DMS153 (cell line): ENCODE results near the gene GRAPL.
"Not testable (repeated sequence)": the region's sequence is repeated elsewhere in the genome, so short reads cannot be mapped to it uniquely, and the experiment has no call there.

Experiments used
- DNase-seq: peaks from one replicate; lab custom pipeline; 2025; lab: John Stamatoyannopoulos, UW

The GRAPL gene

GRCh38 chr17:19127148-19127980, at the start of gene GRAPL:
TSS of gene GRAPL (plus strand) at chr17:19127589. CDS start at chr17:19127620, 31 bp downstream.
- DNase-seq = not testable (repeated sequence)

DNA sequence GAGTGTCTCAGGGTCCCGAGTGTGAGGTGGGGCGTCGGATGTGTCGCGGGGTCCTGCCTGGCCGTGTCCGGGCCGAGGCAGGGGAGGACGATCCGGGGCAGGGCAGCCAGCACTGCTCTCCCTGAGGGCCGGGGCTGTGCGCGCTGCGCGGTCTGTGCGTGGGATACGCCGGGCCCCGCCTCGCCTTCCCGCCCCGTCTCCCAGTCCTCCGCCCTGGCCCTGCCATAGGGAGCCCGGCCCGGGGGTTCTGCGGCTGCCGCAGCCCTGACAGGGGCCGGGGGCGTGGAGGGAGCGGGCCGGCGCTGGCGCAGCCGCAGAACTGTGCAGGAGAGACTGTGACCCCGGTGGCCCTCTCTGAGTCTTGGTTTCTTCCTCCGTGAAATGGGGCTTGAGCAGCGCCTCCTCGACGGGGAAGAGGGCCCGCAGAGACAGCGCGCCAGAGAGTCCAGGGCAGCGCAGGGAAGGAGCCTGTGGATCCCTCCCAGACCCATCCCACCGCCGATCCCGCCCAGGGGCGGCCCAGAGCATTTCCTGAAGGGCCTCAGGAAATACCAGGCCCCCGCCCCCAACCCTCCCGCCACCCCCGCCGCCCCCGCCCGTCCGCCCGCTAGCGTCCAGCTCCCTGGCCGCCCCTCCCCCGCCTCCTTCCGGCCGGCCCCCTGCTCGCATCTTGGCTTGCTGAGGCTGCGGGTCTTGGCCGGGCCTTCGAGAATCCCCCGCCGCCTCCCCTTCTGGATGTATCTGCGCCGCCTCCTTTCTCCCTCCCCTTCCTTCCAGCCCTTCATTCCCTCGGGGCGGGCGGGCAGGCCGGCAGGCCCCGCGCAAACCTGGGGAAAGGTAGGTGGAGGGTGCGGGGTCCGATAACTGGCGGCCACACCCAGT, 38.3 kb upstream of the GRAPL start:
- DNase-seq = not testable (repeated sequence)

GRCh38 chr17:19090058-19090772, 37.2 kb upstream of the GRAPL start:
- DNase-seq = not testable (repeated sequence)

GRCh38 chr17:19092737-19093683, 34.4 kb upstream of the GRAPL start:
- not testable (repeated sequence) for DNase-seq

- not testable (repeated sequence) for DNase-seq
Measured at GRCh38 chr17:19093684-19094438, 33.5 kb upstream of the GRAPL start.

DNA sequence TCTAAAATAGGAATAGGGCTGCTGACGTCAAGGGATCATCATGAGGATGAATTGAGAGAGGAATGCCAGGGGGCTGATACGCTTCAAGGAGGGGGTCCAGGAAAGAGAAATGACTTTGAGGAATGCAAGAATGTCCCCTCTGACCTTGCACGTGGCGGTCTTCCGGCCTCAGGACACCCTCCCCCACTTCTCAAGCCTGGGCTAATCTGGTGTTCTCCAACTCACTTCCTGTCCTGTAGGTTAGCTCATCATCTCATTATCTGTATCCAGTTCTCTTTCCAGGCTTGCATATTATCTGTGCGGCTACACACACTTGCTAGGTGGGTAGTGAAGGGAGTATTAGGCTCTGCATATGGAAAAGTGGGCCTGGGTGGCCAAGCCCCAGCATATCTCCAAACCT, 18.9 kb upstream of the GRAPL start:
- not testable (repeated sequence) for DNase-seq

GRCh38 chr17:19110189-19111097, 16.9 kb upstream of the GRAPL start:
- not testable (repeated sequence) for DNase-seq

GRCh38 chr17:19111111-19111711, 16.2 kb upstream of the GRAPL start:
- not testable (repeated sequence) for DNase-seq

DNA sequence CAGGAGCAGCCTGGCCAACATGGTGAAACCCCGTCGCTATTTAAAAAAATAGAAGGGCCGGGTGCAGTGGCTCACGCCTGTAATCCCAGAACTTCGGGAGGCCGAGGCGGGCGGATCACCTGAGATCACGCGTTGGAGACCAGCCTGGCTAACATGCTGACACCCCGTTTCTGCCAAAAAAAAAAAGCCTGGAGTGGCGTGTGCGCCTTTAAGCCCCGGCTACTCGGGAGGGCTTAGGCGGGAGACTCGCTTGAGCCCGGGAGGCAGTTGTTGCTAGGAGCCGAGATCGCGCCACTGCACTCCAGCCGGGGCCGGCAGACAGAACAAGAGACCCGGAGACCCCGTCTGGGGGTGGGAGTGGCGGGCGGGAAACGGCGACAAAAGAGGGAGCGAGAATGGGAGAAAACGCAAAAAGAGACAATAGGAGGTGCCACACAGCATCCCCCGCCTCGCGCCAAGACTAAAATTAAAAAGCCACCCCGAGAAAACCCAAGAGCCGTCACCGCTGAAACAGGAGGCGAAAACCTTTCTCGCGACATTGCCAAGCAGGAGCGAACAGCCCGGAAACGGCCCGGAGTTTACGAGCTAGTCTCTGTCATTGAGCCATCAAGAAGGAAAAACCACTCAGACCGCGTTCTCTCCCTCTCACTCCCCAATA, 15.5 kb upstream of the GRAPL start:
- DNase-seq = not testable (repeated sequence)

DNA sequence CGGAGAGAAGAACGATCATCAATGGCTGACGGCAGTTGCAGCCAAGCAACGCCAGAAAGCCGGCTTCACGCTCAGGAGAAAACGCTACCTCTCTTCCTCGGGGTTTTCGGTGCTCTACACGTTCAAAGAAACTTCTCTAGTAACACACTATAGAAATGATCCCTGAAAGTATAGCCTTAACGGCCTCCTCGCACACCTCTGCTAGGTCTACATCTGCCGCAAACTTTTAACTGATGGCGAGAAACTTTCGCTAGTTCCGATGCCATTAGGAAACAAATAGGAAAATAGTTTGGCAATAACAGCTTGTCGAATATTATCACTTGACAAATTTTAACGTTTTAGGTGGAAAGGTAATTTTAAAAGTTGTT, 14.9 kb upstream of the GRAPL start:
- not testable (repeated sequence) for DNase-seq

- DNase-seq = not testable (repeated sequence)
Measured at GRCh38 chr17:19118695-19119094, 8.7 kb upstream of the GRAPL start.

GRCh38 chr17:19125289-19125688, 2.1 kb upstream of the GRAPL start:
- not testable (repeated sequence) for DNase-seq

- not testable (repeated sequence) for DNase-seq
Measured at GRCh38 chr17:19129500-19129899, 2.1 kb downstream of the GRAPL start.

GRCh38 chr17:19131108-19131507, 3.7 kb downstream of the GRAPL start:
- not testable (repeated sequence) for DNase-seq

DNA sequence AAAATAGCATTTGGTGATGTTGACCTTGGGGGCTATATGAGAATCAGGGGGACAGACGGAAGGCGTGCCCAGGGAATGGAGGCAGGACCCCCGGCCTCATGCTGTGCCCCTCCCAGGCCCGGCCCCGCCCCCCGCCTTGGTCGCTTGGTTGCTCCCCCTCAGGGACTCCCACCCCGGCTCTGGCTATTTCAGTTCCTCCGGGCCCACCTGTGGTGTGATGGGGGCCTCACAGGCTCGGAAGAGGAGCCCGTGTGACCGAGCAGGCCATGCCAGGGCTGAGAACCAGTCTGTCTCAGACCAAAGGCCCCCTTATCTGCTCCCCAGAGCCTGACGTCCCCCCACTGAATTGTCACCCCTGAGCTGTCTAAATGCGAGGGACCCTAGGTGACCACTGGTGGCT, 4.4 kb downstream of the GRAPL start:
- DNase-seq = not testable (repeated sequence)

GRCh38 chr17:19133793-19134192, 6.4 kb downstream of the GRAPL start:
- DNase-seq = not testable (repeated sequence)

GRCh38 chr17:19135391-19135790, 8.0 kb downstream of the GRAPL start:
- DNase-seq = not testable (repeated sequence)

GRCh38 chr17:19136138-19136537, 8.7 kb downstream of the GRAPL start:
- DNase-seq = not testable (repeated sequence)
